ENCODE results near the gene ICE1.
"Not testable (repeated sequence)": the region's sequence is repeated elsewhere in the genome, so short reads cannot be mapped to it uniquely, and the experiment has no call there.

Gene ICE1

GRCh38 chr5:5494489-5495402, 72.3 kb downstream of the ICE1 start:
- DNase-seq, result peak; percentile 81

GRCh38 chr5:5497152-5497788, 74.8 kb downstream of the ICE1 start:
- peak; percentile 10 for DNase-seq

- no peak for DNase-seq
These were observed 77.0 kb downstream of the ICE1 start for GRCh38 chr5:5499442-5499841.

GRCh38 chr5:5504325-5504724, 81.8 kb downstream of the ICE1 start:
- DNase-seq, result no peak

GRCh38 chr5:5505815-5506214, 83.3 kb downstream of the ICE1 start:
- DNase-seq, result no peak

GRCh38 chr5:5508391-5508790, 85.9 kb downstream of the ICE1 start:
- DNase-seq, result no peak

- DNase-seq, result no peak
These were observed 89.5 kb downstream of the ICE1 start for GRCh38 chr5:5511904-5512416.

GRCh38 chr5:5512543-5512942, 90.1 kb downstream of the ICE1 start:
- DNase-seq, result no peak

GRCh38 chr5:5520622-5521021, 98.1 kb downstream of the ICE1 start:
- not testable (repeated sequence) for DNase-seq

GRCh38 chr5:5521029-5521428, 98.6 kb downstream of the ICE1 start:
- DNase-seq, result no peak

GRCh38 chr5:5521478-5521877, 99.0 kb downstream of the ICE1 start:
- DNase-seq, result no peak

GRCh38 chr5:5522336-5522735, 99.9 kb downstream of the ICE1 start:
- no peak for DNase-seq

- DNase-seq, result no peak
These were observed 100.6 kb downstream of the ICE1 start for GRCh38 chr5:5523066-5523505.

GRCh38 chr5:5524327-5524726, 101.8 kb downstream of the ICE1 start:
- no peak for DNase-seq

GRCh38 chr5:5531371-5531770, 108.9 kb downstream of the ICE1 start:
- DNase-seq, result no peak

- no peak for DNase-seq
These were observed 110.0 kb downstream of the ICE1 start for GRCh38 chr5:5532306-5533076.

GRCh38 chr5:5533927-5534326, 111.5 kb downstream of the ICE1 start:
- DNase-seq, result no peak

GRCh38 chr5:5534333-5534732, 111.9 kb downstream of the ICE1 start:
- no peak for DNase-seq

GRCh38 chr5:5536871-5537270, 114.4 kb downstream of the ICE1 start:
- no peak for DNase-seq

- no peak for DNase-seq
These were observed 114.9 kb downstream of the ICE1 start for GRCh38 chr5:5537426-5537825.

- DNase-seq, result no peak
These were observed 117.1 kb downstream of the ICE1 start for GRCh38 chr5:5539590-5539989.

All from stimulated activated CD4-positive, alpha-beta T cell treated with anti-CD3 and anti-CD28 coated beads, Interleukin-4, amount 100 ng/mL, for 1 hour (primary cell).